DND-41 (cell line): ENCODE results near the gene TTC24.

Experiments
- ATAC-seq: fragments of 200-7000 bp; cut with Tn5 transposase; 3 replicates; pipeline ENCODE4 v1.9.1; 2021; ENCODE audit warnings: low read depth; ENCODE audit not compliant: insufficient read depth
- DNase-seq: peaks from one replicate; pipeline ENCODE4 v3.0.0-alpha.2; 2020
- H2AFZ ChIP-seq: 2 replicates; pipeline ENCODE4 v1.6.0; 2012; ENCODE audit warnings: low read depth, low read length
- H3K27ac ChIP-seq: 2 replicates; pipeline ENCODE4 v1.5.1; 2012; ENCODE audit warnings: low read length, inconsistent platforms
- H3K27me3 ChIP-seq: fragments of 200-600 bp; sonication (generic); 2 replicates; pipeline ENCODE4 v1.6.0; 2012; ENCODE audit warnings: low read length, mild to moderate bottlenecking, inconsistent platforms; ENCODE audit not compliant: insufficient read depth, poor library complexity
- H3K36me3 ChIP-seq: 2 replicates; pipeline ENCODE4 v1.5.1; 2012; ENCODE audit warnings: low read length, inconsistent platforms; ENCODE audit not compliant: insufficient read depth
- H3K4me1 ChIP-seq: 2 replicates; pipeline ENCODE4 v1.5.1; 2012; ENCODE audit warnings: mild to moderate bottlenecking, low read length; ENCODE audit not compliant: insufficient read depth
- H3K4me2 ChIP-seq: 2 replicates; pipeline ENCODE4 v1.6.0; 2012; ENCODE audit warnings: mild to moderate bottlenecking, moderate library complexity, low read length, inconsistent platforms; ENCODE audit not compliant: insufficient read depth
- H3K4me3 ChIP-seq, 2 experiments: fragments of 200-600 bp in 1 of 2; shearing (Covaris generic) in 1 of 2; 2 replicates each; pipeline ENCODE4 v1.5.1; 2012 to 2016; ENCODE audit warnings: inconsistent platforms in 2 of 2, low read length in 2 of 2, mild to moderate bottlenecking in 2 of 2, low read depth in 1 of 2, moderate library complexity in 1 of 2
- H3K79me2 ChIP-seq: 2 replicates; pipeline ENCODE4 v1.6.0; 2012; ENCODE audit warnings: low read length, inconsistent platforms; ENCODE audit not compliant: insufficient read depth
- H3K9ac ChIP-seq: 2 replicates; pipeline ENCODE4 v1.6.0; 2012; ENCODE audit warnings: low read depth, mild to moderate bottlenecking, inconsistent platforms, low read length, moderate library complexity
- H3K9me3 ChIP-seq: 2 replicates; pipeline ENCODE4 v1.5.1; 2012; ENCODE audit warnings: low read length, moderate library complexity, mild to moderate bottlenecking, inconsistent platforms; ENCODE audit not compliant: insufficient read depth, severe bottlenecking
- H4K20me1 ChIP-seq: 2 replicates; pipeline ENCODE4 v1.6.0; 2012; ENCODE audit warnings: low read length; ENCODE audit not compliant: insufficient read depth
- CTCF ChIP-seq: IDR thresholded peaks from 2 replicates; pipeline ENCODE4 v1.5.1; 2012; ENCODE audit warnings: borderline replicate concordance, low read length, moderate library complexity, mild to moderate bottlenecking; ENCODE audit not compliant: poor library complexity, severe bottlenecking; ENCODE audit errors: extremely low read depth
- EZH2 ChIP-seq: IDR thresholded peaks from 3 replicates; pipeline ENCODE4 v1.6.1; 2012; ENCODE audit warnings: borderline replicate concordance, low read depth, mild to moderate bottlenecking, moderate library complexity, low read length, inconsistent platforms; ENCODE audit not compliant: severe bottlenecking

TTC24 gene

GRCh38 chr1:156593661-156593989, 14.1 kb downstream of the TTC24 start:
- Histone ChIP-seq H2AFZ (no peak overlapping the region), H3K4me1 (peaks cover 30% of the 10 kb centered on the region), H3K27ac (peak overlapping the region; percentile 96; the same call in 1 of the 2 replicates), H3K4me3 (no peak overlapping the region), H3K9me3 (no peaks in the 10 kb centered on the region), H4K20me1 (peaks cover 13% of the 10 kb centered on the region; the same call in 1 of the 2 replicates), H3K9ac (peak overlapping the region; percentile 95; the same call in 1 of the 2 replicates), H3K4me2 (peak overlapping the region; percentile 92; the same call in 1 of the 2 replicates), H3K79me2 (peaks cover 30% of the 10 kb centered on the region), H3K27me3 (no peaks in the 10 kb centered on the region), H3K36me3 (peaks cover 62% of the 10 kb centered on the region)
- TF ChIP-seq CTCF (no peak), EZH2 (no peak)
- ATAC-seq (no peak), DNase-seq (no peak)

GRCh38 chr1:156594190-156594589, 14.7 kb downstream of the TTC24 start:
- DNase-seq (no peak), ATAC-seq (no peak)
- peaks cover 36% of the 10 kb centered on the region for H3K79me2 ChIP-seq
- no peak for TF ChIP-seq EZH2
- no peak for TF ChIP-seq CTCF
- peaks cover 13% of the 10 kb centered on the region; the same call in 1 of the 2 replicates for H4K20me1 ChIP-seq
- H3K9me3 ChIP-seq = no peaks in the 10 kb centered on the region
- H2AFZ ChIP-seq = no peak overlapping the region
- H3K9ac ChIP-seq = no peak overlapping the region
- H3K4me1 ChIP-seq = peaks cover 30% of the 10 kb centered on the region
- H3K4me2 ChIP-seq = no peak overlapping the region
- H3K27ac ChIP-seq = no peak overlapping the region
- H3K4me3 ChIP-seq = no peak overlapping the region
- no peaks in the 10 kb centered on the region for H3K27me3 ChIP-seq
- H3K36me3 ChIP-seq = peaks cover 67% of the 10 kb centered on the region

GRCh38 chr1:156595016-156595415, 15.5 kb downstream of the TTC24 start:
- Histone ChIP-seq H3K4me1 (peaks cover 38% of the 10 kb centered on the region), H3K36me3 (peaks cover 71% of the 10 kb centered on the region)

More at GRCh38 chr1:156595016-156595415, 15.5 kb downstream of the TTC24 start:
- ATAC-seq (no peak), DNase-seq (no peak)
- TF ChIP-seq EZH2 (no peak), CTCF (no peak)
- H4K20me1 ChIP-seq = peaks cover 13% of the 10 kb centered on the region; the same call in 1 of the 2 replicates
- H3K9me3 ChIP-seq = no peaks in the 10 kb centered on the region
- H2AFZ ChIP-seq = no peak overlapping the region
- no peak overlapping the region; the same call in 1 of the 2 replicates for H3K27ac ChIP-seq
- H3K4me2 ChIP-seq = no peak overlapping the region
- H3K79me2 ChIP-seq = peaks cover 44% of the 10 kb centered on the region
- no peaks in the 10 kb centered on the region for H3K27me3 ChIP-seq
- H3K9ac ChIP-seq = no peak overlapping the region
- H3K4me3 ChIP-seq = no peak overlapping the region
